Epidermal melanocyte (primary cell): Measurements from ENCODE around the gene NEURL1B.

Experiments
- DNase-seq: peaks from one replicate; pipeline ENCODE4 v3.0.0; 2011; ENCODE audit warnings: low spot score; ENCODE audit not compliant: insufficient read length

NEURL1B gene

DNA sequence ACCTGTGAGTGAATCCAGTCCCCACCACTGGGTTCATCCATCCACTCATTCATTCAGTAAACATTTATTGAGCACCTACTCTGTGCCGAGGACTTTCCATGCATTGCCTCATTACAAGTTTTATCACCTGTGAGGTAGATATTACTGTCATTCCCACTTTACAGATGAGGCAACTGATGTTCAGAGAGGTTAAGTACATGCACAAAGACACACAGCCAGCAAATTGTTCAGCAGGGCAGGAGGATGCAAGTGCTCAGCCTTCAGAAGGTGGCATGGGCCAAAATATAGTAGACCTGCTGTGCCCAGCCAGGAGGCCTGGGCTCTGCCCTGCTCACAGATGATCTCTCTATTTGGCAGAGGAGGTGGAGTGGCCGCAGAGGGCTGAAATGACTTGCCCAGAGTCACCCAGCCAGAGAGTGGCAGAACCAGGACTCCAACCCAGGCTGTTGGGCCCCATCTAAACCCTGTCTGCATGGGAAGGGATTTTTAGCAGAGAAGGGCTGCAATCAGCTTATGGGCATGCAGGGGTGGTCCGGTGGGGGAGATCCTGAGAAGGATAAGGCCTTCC lies 7.6 kb upstream of the NEURL1B start:
- DNase-seq = no peak

DNA sequence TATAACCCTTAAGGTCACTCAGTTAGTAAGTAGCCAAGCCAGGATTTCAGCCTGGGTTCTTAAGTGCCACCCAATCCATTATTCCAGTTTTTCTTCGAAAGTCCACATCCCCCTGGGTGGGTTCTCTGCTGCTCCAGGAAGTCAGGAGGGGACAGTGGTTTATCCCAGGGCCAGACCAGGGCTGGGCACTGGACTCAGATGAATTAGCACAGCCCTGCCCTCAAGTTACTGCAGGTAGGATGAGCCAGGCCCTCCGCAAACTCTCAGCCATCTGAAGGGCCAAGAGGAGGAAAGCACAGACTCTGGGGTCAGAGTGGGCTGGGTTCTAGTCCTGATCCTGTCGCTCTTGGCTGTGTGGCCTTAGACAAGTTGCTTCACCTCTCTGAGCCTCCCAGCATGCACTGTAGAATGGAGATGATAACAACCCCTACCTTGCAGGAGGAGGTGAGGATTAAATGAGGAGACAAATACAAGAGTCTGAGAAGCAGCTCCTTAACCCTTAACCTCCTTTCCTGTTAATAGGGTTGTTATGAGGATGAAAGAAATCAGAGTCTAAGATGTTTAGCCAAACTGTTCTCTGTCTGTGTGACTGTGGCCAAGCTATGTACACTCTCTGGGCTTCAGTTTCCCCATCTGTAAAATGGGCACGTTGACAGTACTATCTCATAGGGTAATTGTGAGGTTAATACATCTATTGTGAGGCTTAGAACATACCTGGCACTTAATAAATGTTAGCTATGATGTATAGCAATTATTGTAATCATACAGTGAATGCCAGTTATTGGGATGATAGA lies 6.8 kb upstream of the NEURL1B start:
- DNase-seq = no peak

DNA sequence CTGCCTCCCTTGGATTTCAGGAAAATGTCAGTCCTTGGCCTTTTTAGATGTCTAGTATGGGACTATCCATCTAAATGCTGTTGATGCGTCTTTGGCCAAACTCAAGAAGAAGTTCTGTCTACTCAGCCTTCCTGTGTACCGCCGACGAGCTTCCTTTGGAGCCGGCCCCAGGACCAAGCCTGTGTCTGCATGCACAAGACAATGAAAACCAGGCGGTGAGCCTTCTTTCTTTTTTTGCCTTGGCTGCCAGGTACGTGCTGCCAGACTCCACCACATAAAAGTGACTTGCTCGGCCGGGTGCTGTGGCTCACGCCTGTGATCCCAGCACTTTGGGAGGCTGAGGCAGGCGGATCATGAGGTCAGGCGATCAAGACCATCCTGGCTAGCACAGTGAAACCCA lies 6.0 kb upstream of the NEURL1B start:
- no peak for DNase-seq

DNA sequence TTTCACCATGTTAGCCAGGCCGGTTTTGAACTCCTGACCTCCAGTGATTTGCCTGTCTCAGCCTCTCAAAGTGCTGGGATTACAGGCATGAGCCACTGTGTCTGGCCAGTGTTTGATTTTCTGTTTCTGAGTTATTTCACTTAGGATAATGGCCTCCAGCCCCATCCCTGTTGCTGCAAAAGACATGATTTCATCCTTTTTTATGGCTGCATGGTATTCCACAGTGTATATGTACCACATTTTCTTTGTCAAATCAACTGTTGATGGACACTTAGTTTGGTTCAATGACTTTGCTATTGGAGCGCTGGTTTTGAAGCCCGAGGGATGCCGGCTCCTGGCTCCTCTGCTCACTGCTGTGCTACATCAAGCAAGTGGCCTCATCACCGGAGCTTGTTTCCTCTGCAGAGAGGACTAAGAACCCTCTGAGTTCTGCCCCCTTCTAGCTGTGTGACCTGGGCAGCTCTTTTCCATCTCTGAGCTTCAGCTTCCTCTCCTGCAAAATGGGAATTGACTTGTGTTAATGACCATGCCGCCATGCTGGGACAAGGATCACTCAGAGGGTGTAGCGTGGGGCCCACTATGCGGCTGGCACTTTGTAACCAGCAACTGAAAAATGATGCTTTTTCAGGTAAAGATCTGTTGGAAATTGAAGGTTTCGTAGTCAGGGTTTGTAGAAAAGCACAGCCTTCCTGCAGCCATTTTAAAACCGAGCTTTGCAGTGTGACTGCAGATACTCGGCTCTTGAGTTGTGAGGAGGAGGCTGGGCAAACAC lies 4.6 kb upstream of the NEURL1B start:
- no peak for DNase-seq

DNA sequence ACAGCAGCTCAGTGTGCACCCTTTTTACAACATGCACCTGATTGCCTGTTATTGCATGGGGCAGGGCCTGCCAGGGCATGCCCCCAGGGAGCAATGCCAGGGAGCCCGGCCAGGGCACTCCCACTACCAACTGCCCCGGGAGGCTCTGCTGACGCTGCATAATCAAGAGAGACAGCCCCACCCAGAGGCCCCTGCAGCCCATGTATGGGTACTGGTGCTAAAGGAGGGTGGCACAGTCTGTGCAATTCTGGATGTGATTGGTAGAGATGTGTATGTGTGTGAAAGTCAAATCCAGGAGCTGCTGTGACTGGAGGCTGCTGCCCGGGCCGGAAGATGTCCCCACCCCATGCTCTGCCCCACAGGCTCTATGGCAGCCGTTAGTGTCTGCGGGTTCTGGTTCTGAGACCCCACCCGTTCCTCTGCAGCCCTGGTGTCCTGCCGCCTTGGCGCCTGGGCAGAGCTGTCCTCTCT lies 3.9 kb upstream of the NEURL1B start:
- no peak for DNase-seq

DNA sequence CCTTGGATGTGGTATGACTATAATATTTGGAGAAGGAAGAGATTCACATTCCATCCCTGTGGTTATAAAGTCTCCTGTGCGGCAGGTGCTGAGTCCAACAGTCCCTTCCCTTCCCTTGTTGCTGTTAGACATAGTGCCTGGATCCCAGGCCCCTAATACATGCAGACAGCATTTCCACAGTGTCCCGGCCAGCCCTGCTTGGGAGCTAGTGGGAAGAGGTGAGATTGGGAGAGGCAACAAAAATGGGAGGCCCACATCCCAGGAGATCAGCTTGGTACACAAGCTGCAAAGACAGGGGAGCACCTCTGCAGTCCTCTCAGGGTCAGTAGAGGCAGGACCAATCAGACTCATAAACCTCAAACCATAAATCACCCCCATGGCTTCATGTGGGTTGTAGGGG lies 3.3 kb upstream of the NEURL1B start:
- no peak for DNase-seq

DNA sequence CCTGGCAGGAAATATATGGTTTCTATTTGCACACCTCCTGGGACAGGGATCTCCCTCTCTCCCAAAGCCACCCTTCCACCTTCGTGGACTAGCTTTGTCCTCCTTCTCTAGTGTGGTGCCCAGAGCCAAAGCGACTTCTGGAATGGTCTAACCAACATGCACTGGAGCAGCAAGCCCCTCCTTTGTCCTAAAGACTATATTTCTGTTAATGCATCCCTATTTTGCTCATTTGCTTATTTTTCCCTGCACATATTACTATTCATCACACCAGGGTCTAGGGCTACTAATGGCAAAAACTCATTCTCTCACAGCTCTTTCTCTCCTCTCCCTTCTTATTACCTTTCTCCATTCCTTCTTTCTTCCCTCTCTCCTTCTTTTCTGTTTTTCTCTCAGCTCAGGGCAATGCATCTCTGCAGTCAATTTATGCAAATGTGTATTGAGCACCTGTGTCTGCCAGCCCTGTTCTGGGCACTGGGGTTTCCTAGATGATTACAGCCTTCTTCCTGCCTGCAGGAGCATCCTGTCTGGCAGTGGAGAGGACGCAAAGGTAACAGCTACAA lies 2.8 kb upstream of the NEURL1B start:
- no peak for DNase-seq

DNA sequence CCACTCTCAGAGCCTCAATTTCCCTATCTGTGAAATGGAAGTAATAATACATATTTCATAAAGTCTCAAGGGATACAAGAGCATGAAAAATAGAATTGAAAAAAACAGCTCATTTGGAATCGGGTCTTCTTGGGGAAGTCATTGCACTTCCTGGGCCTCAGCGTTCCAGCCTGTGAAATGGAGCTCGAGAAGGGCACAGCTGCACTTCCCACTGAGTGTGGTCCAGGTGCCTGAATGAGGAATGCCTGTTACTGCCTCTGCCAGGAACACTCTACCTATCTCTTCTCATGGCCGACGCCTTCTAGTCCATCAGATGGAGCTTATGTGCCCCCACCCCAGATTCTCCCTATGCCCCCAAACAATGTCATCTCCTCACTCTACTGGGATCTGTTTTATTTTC lies 924 bp upstream of the NEURL1B start:
- no peak for DNase-seq

DNA sequence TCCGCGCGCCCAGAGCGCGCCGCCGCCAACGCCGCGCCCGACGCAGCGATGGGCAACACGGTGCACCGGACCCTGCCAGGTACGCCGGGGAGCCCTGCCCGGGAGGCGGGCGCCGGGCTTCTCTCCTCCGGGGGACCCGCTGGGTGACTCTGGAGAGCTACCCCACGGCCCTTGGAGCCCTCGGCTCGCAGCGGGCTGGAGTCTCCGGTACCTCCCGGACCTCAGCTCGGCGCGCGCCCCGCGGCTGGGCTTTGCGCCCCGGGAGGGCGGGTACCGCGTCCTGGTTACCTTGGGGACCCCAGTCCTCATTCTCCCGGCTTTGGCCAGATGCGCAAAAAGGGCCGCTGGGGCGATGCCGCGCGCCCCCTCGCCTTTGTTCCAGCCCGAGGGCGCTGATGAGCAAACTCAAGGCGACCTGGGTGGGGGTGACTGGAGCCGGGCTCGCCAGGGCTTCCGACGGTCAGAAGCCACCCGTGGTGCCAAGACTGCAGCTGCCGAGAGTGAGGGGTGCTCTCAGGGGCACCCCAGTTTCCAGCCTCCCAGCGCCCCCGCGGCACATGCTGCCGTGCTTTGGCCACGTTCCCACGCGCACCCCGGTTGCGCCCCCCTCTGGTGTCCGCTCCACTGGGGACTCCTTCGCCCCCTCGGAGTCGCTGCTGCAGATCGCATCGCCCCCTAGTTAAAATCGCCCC lies 442 bp downstream of the NEURL1B start:
- DNase-seq = no peak

DNA sequence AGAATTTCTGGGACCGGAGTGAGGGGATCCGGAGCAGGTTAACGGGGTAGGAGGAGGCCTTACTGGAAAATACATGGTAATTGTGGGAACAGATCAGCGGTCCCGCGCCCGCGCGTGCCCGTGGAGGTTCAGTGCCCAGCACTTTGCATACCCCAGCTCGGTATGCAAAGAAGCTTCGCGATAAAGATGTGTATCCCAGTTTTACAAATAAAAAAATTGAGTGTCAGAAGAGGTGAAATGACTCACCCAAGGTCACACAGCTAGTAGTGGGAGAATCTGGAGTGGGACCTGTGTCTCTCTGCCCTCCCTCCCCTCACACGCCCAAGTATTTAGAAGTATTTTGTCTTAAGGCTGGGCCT lies 967 bp downstream of the NEURL1B start:
- DNase-seq = no peak

DNA sequence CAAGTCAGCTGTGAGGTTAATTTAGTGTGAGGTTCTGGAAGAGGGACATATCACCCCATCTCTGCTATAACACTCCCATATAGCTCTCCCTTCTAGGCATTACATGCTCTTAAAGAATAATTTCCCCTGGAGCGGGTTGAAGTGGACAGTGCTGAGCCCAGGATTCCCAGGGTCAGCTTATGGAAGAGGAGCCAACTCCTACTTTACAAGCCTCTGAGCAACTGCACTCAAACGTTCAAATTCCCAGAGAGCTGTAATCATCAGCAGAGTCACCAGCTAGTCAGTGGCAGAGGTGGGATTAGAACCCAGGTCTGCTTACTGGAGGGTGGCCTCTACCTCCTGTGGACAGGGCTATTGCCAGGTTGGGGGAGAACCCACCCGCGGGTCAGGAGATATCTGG lies 1.4 kb downstream of the NEURL1B start:
- DNase-seq = no peak

DNA sequence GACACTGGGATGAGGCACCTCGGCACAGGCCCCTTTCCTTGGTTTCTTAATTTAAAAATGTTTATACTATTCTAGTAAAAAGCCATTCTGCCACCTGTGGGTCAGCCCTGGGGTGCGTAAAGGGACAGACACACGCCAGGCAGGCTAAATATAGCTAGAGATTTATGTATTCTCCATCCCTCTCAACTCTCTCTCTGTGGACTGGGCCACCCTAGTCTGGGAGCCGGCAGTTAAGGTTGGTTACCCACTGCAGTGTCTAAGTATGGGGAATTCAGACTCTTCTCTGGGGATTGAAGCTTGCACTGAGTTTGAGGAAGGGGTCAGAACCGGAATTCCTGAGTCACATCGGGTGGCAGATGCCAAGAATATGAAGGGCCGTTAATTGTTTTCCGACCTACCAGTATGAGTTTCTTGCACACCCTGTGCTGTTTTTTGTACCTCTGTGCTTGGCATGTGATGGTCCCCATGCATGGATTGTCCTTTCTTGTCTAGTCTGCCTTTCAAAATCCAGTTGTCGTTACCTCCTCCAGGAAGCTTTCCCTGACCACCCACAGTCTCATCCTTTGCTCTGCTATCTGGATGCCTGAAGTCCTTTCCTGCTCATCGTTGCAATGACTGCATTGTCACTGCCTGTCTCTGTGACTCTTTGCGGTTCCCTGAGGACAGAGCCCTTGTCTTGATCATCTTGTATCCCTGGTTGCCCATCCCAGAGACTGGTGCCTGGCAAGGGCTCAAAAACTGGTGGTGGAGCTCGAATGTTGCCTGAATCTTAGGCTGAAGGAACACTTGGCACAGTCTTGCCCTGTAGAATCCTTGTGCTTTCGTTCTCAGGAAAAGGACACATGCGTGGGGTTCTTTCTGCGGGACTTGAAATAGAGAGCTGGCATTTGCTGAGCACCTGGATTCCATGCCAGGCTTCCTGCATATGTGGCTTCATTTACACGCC lies 2.1 kb downstream of the NEURL1B start:
- no peak for DNase-seq

DNA sequence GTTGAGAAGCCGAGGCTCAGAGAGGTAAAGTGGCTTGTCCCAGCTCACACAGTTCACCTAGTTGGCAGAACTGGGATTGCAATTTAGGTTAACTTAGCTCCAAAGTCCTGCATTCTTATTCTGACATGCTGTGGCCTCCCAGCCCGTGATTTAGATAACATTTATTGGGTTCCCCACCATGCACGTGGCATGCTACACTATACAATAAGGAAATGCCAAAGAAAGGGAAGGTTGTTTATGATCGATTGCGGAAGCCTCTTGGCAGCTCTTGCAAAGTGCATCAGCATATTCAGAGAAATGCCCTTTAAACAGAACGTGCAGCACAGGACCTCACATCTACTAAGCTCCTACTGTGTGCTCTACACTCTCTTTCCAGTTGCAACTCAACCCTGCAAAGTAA lies 3.2 kb downstream of the NEURL1B start:
- no peak for DNase-seq

DNA sequence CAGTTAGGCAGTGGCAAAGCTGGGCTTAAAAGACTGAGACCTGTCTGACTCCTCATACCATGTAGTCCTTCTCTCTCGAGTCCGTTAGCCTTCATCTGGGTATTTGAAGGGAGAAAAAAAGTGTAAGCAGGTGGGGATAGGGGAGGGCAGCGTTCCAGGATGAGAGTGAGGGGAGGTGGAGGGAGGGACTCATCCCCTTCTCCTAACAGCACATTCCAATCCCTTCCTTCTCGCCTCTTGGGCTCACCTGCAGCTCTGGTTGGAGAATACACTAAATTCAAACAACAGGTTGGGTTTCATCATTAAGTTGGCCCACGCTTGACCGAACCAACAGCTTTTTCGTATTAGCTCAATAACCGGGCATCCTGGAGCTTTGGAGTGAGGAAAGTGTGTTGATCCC lies 3.6 kb downstream of the NEURL1B start:
- DNase-seq = no peak

DNA sequence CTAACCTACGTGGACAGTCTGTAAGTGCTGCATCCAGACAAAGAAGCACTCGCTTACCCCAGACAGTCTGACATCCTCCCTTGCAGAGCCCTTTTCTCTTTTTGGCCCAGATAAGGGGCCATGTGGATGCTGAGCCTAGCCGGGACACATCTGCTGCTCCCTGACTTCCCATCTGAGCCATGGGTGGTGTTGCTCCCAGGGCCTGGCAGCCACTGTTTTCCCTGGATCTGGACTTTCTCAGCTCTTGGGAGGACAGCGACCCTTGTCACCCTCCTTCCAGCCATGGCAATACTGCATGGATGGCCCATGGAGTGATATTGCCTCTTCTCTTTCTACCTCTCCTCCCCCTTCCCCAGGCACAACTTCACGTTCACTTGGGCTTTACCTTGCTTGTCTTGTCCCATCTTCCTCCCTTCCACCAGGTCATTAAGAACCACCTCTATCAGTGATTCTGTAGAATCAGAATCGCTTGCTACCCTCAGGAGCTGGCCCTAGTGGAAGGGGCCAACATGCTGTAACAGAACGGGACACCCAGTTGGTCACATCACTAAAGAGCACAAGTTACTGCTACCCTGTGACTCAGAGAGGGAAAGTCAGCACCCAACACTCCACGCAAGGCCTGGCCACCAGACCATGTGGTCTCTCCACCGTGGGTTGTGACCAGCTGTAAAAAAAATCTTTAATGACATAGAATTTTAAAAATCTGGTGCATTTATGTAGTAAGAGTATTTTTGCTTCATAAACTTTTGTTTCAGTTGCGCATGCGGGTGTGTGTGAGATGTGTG lies 4.4 kb downstream of the NEURL1B start:
- no peak for DNase-seq

DNA sequence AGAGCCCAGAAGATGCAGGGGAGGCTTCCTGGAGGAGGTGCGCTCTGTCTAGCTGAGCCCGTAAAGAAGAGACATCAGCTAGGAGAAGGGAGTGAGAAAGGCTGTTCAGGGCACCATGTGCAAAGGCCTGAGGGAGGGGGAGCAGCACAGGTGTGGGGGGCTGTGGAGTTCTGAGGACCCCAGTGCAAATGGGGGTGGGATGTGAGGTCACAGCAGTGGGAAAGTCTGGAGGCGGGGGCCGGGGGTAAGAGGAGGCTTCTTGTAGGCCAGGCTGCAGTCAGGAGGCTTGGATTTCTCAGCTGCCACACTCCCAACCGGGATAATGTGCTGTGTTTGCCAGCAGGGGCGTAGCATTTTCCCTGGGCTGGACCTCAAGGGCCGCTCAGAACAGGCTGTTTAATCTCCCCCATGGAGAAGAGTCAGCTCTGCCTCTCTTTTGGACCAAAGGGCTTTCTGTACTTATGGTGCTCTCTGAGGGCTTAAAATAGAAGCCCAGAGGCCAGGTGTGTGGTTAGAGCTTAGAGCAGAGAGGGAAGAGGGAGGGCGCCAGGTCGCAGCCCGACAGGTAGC lies 5.7 kb downstream of the NEURL1B start:
- no peak for DNase-seq

DNA sequence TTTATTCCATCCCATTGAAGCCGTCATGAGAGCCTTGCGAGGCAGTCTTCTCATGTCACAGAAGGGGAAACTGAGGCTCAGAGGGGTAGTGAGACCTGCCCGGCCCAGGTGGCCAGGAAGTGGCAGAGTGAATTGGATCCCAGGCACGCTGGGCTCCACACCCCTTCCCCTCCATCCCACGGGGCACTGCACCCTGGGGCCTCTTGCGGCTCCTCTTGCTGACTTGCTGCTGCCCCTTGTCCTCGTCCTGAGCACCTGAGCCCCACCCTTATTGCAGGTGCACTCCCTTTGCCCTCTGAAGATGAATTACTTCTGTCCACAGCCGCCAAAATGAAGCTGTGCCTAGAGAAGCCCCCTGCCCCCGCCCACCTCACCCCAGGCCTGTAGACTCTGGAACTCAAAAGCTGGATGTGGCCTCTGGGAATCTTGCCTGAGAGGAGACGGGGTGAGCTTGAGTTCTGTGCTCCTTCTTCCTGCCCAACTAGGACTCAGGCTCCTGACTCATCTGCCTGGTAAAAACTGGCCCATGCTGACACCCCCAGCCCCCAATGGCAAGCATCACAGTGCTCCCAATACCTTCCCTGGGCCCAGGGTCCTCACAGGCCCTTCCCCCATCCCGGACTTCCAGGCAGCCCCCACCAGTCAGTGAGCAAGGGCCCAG lies 6.4 kb downstream of the NEURL1B start:
- no peak for DNase-seq

DNA sequence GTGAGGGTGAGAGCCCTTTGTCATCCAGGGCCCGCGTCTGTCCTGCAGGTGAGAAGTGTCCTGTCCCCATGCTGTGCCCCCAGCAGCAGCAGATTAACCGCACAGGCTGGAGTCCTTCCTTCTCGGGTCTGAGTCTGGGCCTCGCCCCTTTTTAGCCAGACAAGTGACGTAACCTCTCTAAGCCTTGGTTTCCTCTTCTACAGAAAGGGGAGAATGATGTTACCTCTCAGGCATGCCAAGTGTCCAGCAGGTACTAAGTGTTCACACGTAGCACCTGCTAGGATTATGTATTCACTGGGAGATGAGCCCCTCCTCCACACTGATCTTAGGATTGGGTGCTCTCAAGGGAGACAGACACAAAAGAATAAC lies 6.9 kb downstream of the NEURL1B start:
- DNase-seq = no peak

DNA sequence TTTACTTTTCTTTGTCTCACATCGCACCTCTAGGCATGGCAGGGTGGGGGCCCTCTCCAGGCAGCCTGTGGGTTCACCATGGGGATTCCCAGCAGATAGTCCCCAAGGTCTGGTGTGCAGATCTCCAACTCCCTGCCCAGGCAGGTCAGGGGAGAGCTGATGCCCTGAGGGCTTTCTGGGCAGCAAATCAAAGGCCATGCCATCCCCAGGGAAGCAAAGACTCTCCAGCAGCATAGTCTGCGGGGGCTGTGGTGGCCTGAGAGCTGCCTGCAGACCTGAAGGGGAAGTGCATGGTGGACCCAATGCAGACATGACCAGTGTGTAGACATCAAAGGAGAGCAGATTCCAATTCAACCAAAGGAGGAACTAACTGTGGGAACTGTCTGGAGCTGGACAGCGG lies 7.7 kb downstream of the NEURL1B start:
- no peak for DNase-seq
